ENCODE data around the gene LRRC8C. TPM values are rescaled to one million over a fixed set of nuclear protein-coding genes. Genes with fewer than 3 reads are reported as not detected.

The LRRC8C gene
- total and polyA plus RNA-seq, 2 experiments from 2014 or later = 3.6 to 7.3 TPM

- 96% methylated on average over 3 of the region's 3 CpGs for WGBS, 2 experiments (ENCODE audit: low coverage in 1 of 2, low lambda C conversion rate in 2 of 2, missing lambda C conversion rate in 2 of 2)
- H3K4me3 ChIP-seq = no peak overlapping the region
- H3K27ac ChIP-seq = no peak overlapping the region
- TF ChIP-seq EZH2phosphoT487 (IDR thresholded peaks at IDR 0.05; ENCODE audit: insufficient read depth, low read depth) (no peak), EZH2 (IDR thresholded peaks at IDR 0.05; ENCODE audit: insufficient read depth, poor library complexity, severe bottlenecking) (no peak)
- H3K9ac ChIP-seq = no peak overlapping the region
- no peaks in the 10 kb centered on the region for H4K20me1 ChIP-seq (ENCODE audit: insufficient read depth)
- in situ Hi-C loops (cut with MboI) = no loop called here
- DNase-seq = no peak
- H3F3A ChIP-seq (ENCODE audit: insufficient read depth) = no peaks in the 10 kb centered on the region
- H3K36me3 ChIP-seq (ENCODE audit: low read depth) = no peaks in the 10 kb centered on the region
- H2AFZ ChIP-seq = no peak overlapping the region
- H3K9me2 ChIP-seq (ENCODE audit: insufficient read depth) = no peaks in the 10 kb centered on the region
- no peaks in the 10 kb centered on the region for H3K79me2 ChIP-seq (ENCODE audit: insufficient read depth)
- H3K27me3 ChIP-seq (replicated peaks; ENCODE audit: insufficient read depth) = no peaks in the 10 kb centered on the region
- H3K9me3 ChIP-seq (ENCODE audit: low read depth) = no peaks in the 10 kb centered on the region
- H3K4me2 ChIP-seq (ENCODE audit: unreplicated experiment) = no peak overlapping the region
- no peaks in the 10 kb centered on the region for H3K4me1 ChIP-seq (ENCODE audit: insufficient read depth)
Observed at GRCh38 chr1:89620664-89621063, 12.3 kb upstream of the LRRC8C start.

GRCh38 chr1:89622895-89623294 is 10.0 kb upstream of the LRRC8C start:
- in situ Hi-C loops (cut with MboI) = no loop called here

DNA sequence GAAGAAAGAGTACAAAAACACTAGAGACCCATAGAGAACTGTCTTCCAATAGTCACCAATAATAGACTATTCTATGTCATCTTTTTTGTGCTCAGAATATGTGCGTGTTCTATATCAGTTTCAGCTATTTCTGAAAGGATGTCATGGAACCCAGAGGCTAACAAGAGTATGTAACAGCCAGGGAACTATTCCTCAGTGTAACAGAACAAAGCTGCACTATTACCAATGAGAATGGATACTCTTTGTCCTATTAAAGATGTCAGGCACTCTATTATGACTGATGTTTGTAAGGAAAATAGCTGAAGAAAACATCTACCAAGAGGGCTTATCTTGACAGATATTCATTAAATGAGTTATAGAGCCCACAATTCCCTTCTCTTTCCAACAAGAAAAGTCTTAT is 8.6 kb upstream of the LRRC8C start:
- 94 to 95% methylated on average over 1 of the region's 1 CpG for WGBS, 2 experiments (ENCODE audit: low coverage in 1 of 2, low lambda C conversion rate in 2 of 2, missing lambda C conversion rate in 2 of 2)
- Histone ChIP-seq H3F3A (ENCODE audit: insufficient read depth) (no peaks in the 10 kb centered on the region), H3K4me1 (ENCODE audit: insufficient read depth) (no peaks in the 10 kb centered on the region), H3K27me3 (replicated peaks; ENCODE audit: insufficient read depth) (no peaks in the 10 kb centered on the region), H3K79me2 (ENCODE audit: insufficient read depth) (no peaks in the 10 kb centered on the region), H2AFZ (no peak overlapping the region), H3K27ac (no peak overlapping the region), H3K9ac (no peak overlapping the region), H3K36me3 (ENCODE audit: low read depth) (no peaks in the 10 kb centered on the region), H3K4me2 (ENCODE audit: unreplicated experiment) (no peak overlapping the region), H3K4me3 (no peak overlapping the region), H4K20me1 (ENCODE audit: insufficient read depth) (no peaks in the 10 kb centered on the region), H3K9me2 (ENCODE audit: insufficient read depth) (no peaks in the 10 kb centered on the region), H3K9me3 (ENCODE audit: low read depth) (no peaks in the 10 kb centered on the region)
- no peak for DNase-seq
- in situ Hi-C loops (cut with MboI) = no loop called here
- no peak for TF ChIP-seq EZH2 (IDR thresholded peaks at IDR 0.05; ENCODE audit: insufficient read depth, poor library complexity, severe bottlenecking)
- no peak for TF ChIP-seq EZH2phosphoT487 (IDR thresholded peaks at IDR 0.05; ENCODE audit: insufficient read depth, low read depth)

More at GRCh38 chr1:89622895-89623294, 10.0 kb upstream of the LRRC8C start:
- Histone ChIP-seq H3K4me3 (no peak overlapping the region), H4K20me1 (ENCODE audit: insufficient read depth) (no peaks in the 10 kb centered on the region), H3F3A (ENCODE audit: insufficient read depth) (no peaks in the 10 kb centered on the region), H3K4me1 (ENCODE audit: insufficient read depth) (no peaks in the 10 kb centered on the region), H3K27me3 (replicated peaks; ENCODE audit: insufficient read depth) (no peaks in the 10 kb centered on the region), H3K4me2 (ENCODE audit: unreplicated experiment) (no peak overlapping the region), H3K36me3 (ENCODE audit: low read depth) (no peaks in the 10 kb centered on the region), H2AFZ (no peak overlapping the region), H3K9me3 (ENCODE audit: low read depth) (no peaks in the 10 kb centered on the region), H3K9ac (no peak overlapping the region), H3K79me2 (ENCODE audit: insufficient read depth) (no peaks in the 10 kb centered on the region), H3K27ac (no peak overlapping the region), H3K9me2 (ENCODE audit: insufficient read depth) (no peaks in the 10 kb centered on the region)
- DNase-seq = no peak
- no peak for TF ChIP-seq EZH2 (IDR thresholded peaks at IDR 0.05; ENCODE audit: insufficient read depth, poor library complexity, severe bottlenecking)
- no peak for TF ChIP-seq EZH2phosphoT487 (IDR thresholded peaks at IDR 0.05; ENCODE audit: insufficient read depth, low read depth)
- WGBS, 2 experiments (ENCODE audit: low coverage in 1 of 2, low lambda C conversion rate in 2 of 2, missing lambda C conversion rate in 2 of 2) = 66 to 69% methylated on average over 3 of the region's 3 CpGs

DNA sequence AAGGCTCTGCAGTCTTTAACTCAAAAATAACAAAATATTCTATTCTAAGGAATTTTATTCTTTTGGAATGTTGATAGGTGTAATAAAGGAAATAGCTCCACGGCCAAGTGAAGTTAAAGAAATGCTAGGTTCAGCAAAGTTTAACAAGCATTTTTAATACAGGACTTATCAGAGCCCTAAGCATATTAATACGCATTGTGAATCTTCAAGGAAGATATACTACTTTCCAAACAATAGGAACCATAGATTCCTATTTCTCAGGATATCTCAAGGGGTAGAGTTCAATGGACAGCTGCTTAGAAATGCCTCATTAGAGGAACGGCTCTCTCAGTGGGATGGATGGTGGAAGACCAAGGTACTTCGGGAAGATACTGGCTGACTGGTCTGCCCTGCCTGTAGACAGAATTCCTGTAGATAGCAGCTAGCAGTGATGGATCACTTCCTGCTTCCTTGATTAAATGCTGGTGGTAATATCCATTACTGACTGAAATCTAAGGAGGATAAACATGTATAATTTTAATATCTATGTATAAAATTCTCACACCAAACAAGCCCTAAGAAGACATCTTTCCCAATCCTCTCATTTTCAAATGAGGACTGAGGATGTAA is 8.1 kb upstream of the LRRC8C start:
- H3K79me2 ChIP-seq (ENCODE audit: insufficient read depth) = no peaks in the 10 kb centered on the region
- no peaks in the 10 kb centered on the region for H3K27me3 ChIP-seq (replicated peaks; ENCODE audit: insufficient read depth)
- no peaks in the 10 kb centered on the region for H3K9me2 ChIP-seq (ENCODE audit: insufficient read depth)
- no peaks in the 10 kb centered on the region for H3K4me1 ChIP-seq (ENCODE audit: insufficient read depth)
- H3K36me3 ChIP-seq (ENCODE audit: low read depth) = no peaks in the 10 kb centered on the region
- WGBS, 2 experiments (ENCODE audit: low coverage in 1 of 2, low lambda C conversion rate in 2 of 2, missing lambda C conversion rate in 2 of 2) = 77 to 78% methylated on average over 4 of the region's 4 CpGs
- no peak overlapping the region for H3K9ac ChIP-seq
- DNase-seq = no peak
- H3F3A ChIP-seq (ENCODE audit: insufficient read depth) = no peaks in the 10 kb centered on the region
- H3K27ac ChIP-seq = no peak overlapping the region
- in situ Hi-C loops (cut with MboI) = loop anchor here (25.0 kb wide), 1 partner anchor 362 kb away; the partner anchor contains the start of gene ZNF326
- no peak overlapping the region for H3K4me2 ChIP-seq (ENCODE audit: unreplicated experiment)
- H4K20me1 ChIP-seq (ENCODE audit: insufficient read depth) = no peaks in the 10 kb centered on the region
- no peaks in the 10 kb centered on the region for H3K9me3 ChIP-seq (ENCODE audit: low read depth)
- no peak overlapping the region for H2AFZ ChIP-seq
- H3K4me3 ChIP-seq = no peak overlapping the region
- TF ChIP-seq EZH2 (IDR thresholded peaks at IDR 0.05; ENCODE audit: insufficient read depth, poor library complexity, severe bottlenecking) = no peak
- TF ChIP-seq EZH2phosphoT487 (IDR thresholded peaks at IDR 0.05; ENCODE audit: insufficient read depth, low read depth) = no peak

DNA sequence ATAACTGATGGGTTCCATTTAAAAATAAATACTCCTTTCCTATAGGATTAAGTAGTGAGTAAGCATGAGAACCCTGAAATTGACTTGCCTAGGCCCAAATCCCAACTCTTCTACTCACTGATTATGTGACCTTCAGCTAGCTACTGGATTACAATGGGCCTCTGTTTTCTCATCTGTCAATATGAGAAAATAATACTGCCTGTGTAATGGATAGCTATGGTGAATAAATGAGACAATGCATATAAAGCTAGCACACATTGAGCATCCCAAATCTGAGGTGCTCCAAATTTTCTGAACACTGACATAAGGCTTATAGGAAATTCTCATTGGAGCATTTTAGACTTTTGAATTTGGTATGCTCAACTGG is 5.3 kb upstream of the LRRC8C start:
- TF ChIP-seq EZH2 (IDR thresholded peaks at IDR 0.05; ENCODE audit: insufficient read depth, poor library complexity, severe bottlenecking) (no peak), EZH2phosphoT487 (IDR thresholded peaks at IDR 0.05; ENCODE audit: insufficient read depth, low read depth) (no peak)

More for the DNA sequence above, 5.3 kb upstream of the LRRC8C start:
- Histone ChIP-seq H3K9ac (no peak overlapping the region), H3K79me2 (ENCODE audit: insufficient read depth) (no peaks in the 10 kb centered on the region), H3F3A (ENCODE audit: insufficient read depth) (no peaks in the 10 kb centered on the region), H4K20me1 (ENCODE audit: insufficient read depth) (no peaks in the 10 kb centered on the region), H3K4me3 (no peak overlapping the region), H3K9me3 (ENCODE audit: low read depth) (no peaks in the 10 kb centered on the region), H3K27me3 (replicated peaks; ENCODE audit: insufficient read depth) (no peaks in the 10 kb centered on the region), H3K9me2 (ENCODE audit: insufficient read depth) (no peaks in the 10 kb centered on the region), H3K4me1 (ENCODE audit: insufficient read depth) (no peaks in the 10 kb centered on the region), H3K27ac (no peak overlapping the region), H3K36me3 (ENCODE audit: low read depth) (no peaks in the 10 kb centered on the region), H3K4me2 (ENCODE audit: unreplicated experiment) (no peak overlapping the region), H2AFZ (no peak overlapping the region)
- no peak for DNase-seq
- in situ Hi-C loops (cut with MboI) = loop anchor here (25.0 kb wide), 1 partner anchor 360 kb away; the partner anchor contains the start of gene ZNF326
